ENCODE data around the gene SPAST. TPM values are rescaled to one million over a fixed set of nuclear protein-coding genes. Genes with fewer than 3 reads are reported as not detected.
"Not testable (repeated sequence)": the region's sequence is repeated elsewhere in the genome, so short reads cannot be mapped to it uniquely, and the experiment has no call there.

The SPAST gene, protein sequence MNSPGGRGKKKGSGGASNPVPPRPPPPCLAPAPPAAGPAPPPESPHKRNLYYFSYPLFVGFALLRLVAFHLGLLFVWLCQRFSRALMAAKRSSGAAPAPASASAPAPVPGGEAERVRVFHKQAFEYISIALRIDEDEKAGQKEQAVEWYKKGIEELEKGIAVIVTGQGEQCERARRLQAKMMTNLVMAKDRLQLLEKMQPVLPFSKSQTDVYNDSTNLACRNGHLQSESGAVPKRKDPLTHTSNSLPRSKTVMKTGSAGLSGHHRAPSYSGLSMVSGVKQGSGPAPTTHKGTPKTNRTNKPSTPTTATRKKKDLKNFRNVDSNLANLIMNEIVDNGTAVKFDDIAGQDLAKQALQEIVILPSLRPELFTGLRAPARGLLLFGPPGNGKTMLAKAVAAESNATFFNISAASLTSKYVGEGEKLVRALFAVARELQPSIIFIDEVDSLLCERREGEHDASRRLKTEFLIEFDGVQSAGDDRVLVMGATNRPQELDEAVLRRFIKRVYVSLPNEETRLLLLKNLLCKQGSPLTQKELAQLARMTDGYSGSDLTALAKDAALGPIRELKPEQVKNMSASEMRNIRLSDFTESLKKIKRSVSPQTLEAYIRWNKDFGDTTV
- 10 to 100 TPM; 18.8 to 19.2 TPM for total RNA-seq

DNA sequence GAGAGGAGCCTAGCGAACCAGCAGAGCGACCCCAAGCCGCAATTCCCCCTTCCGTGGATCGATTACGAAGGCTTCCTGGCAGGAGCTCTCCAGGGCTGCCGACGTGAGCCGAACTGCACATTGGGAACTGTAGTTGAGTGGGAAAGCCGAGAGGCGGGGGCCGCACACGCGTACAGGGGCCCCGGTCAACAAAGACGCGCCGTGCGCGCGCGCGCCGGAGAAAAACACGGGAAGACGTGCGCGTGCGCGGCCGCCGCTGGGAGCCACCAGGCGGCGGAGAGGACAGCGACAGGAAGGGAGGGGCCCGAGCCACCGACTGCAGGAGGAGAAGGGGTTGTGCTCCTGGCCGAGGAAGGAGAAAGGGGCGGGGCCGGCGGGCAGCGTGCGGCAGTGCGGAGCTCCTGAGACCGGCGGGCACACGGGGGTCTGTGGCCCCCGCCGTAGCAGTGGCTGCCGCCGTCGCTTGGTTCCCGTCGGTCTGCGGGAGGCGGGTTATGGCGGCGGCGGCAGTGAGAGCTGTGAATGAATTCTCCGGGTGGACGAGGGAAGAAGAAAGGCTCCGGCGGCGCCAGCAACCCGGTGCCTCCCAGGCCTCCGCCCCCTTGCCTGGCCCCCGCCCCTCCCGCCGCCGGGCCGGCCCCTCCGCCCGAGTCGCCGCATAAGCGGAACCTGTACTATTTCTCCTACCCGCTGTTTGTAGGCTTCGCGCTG, at the start of gene SPAST:
TSS of gene SPAST (plus strand) at position 247 of the 711 bp plus-strand sequence. CDS start at position 523, 276 bp downstream.
- Mint-ChIP-seq H3K4me3 (peak within 1 kb of the TSS; percentile 98), H3K27me3 (peaks cover 4% of the 10 kb centered on the region), H3K4me1 (peaks cover 22% of the 10 kb centered on the region), H3K36me3 (peaks cover 1% of the 10 kb centered on the region), H3K27ac (peak within 1 kb of the TSS; percentile 92), H3K9me3 (no peaks in the 10 kb centered on the region)
- DNase-seq, result peak; percentile 96
- ATAC-seq (ENCODE audit: low read depth), result peak; percentile 95
- POLR2A ChIA-PET, result interaction anchor here (0.5 to 3.5 kb wide), 11 partner anchors 18 to 252 kb away, joined by 3 to 50 read pairs (median 5); partner anchors contain the start of genes DPY30 and SLC30A6

- H3K4me1 Mint-ChIP-seq; DNase-seq; H3K27ac Mint-ChIP-seq; H3K27me3 Mint-ChIP-seq; H3K4me3 Mint-ChIP-seq; H3K9me3 Mint-ChIP-seq; POLR2A ChIA-PET; H3K36me3 Mint-ChIP-seq; ATAC-seq (ENCODE audit: low read depth): not testable (repeated sequence)
These were observed 44.4 kb upstream of the SPAST start for GRCh38 chr2:32018789-32019482.

DNA sequence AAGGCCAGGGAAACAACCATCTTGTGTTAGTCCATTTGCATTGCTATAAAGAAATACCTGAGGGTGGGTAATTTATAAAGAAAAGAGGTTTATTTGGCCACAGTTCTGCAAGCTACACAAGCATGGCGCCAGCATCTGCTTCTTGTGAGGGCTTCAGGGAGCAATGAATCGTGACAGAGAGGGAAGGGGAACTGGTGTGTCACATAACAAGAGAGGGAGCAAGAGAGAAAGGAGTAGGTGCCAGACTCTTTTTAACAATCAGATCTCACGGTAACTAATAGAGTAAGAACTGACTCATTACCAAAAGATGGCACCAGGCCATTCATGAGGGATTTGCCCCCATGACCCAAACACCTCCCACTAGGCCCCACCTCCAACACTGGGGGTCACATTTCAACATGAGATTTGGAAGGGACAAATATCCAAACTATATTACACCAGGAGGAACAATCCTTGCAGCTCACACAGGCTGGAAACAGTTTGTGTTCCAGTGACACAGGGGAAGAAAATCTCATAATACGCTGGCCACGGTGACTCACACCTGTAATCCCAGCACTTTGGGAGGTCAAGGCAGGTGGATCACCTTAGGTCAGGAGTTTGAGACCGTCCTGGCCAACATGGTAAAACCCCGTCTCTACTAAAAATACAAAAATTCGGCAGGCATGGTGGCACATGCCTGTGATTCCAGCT, 29.0 kb upstream of the SPAST start:
- H3K4me1 Mint-ChIP-seq, result peaks cover 17% of the 10 kb centered on the region
- H3K4me3 Mint-ChIP-seq; H3K27ac Mint-ChIP-seq; ATAC-seq (ENCODE audit: low read depth); H3K27me3 Mint-ChIP-seq; H3K9me3 Mint-ChIP-seq; POLR2A ChIA-PET; DNase-seq: not testable (repeated sequence)
- H3K36me3 Mint-ChIP-seq, result peaks cover 16% of the 10 kb centered on the region

DNA sequence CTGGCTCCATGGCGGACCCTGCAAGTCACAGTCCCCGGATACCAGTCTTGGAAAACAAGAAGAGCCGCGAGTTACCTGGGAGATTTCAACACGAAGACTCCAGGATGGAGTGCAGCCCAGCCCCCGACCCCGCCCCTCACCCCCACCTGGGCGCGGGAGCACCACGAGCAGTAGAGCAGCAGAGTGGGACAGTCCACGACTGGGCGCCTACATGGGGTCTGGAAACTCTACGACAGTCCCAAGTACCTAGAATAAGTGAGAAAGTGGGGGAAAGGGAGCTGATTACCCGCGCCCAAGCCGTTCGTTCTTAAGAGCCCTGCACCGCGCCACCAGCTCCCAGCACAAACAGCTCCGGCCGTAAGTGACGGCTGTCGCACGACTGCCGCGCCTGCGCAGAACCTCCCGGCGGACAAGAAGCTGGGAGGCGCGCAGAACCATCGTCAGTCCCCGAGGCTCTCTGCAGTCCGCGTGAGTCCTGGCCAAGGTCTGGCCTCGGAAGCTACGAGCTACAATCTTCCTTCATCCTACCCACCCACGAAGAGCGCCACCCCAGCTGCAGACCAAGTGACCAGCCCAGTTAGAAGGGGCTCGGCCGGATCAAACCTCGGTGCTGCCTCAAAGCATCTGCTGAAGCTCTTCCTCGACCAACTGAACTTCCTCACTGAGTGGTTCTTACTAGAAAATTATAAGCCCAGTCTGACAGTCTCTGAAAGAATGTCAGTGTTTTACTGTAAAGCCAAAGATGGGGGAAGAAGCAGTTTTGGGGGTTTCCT, 23.7 kb upstream of the SPAST start, which contains the start of gene DPY30:
TSS of gene DPY30 (minus strand) at position 359 of the 773 bp plus-strand sequence. CDS start at position 10, 349 bp downstream.
- POLR2A ChIA-PET, result interaction anchor here (0.5 to 4.1 kb wide), 19 partner anchors 11 to 588 kb away, joined by 3 to 50 read pairs (median 4); partner anchors contain the start of genes MEMO1, SPAST and TTC27
- Mint-ChIP-seq H3K4me3 (peak within 1 kb of the TSS; percentile 94), H3K36me3 (no peaks in the 10 kb centered on the region), H3K27ac (peak within 1 kb of the TSS; percentile 96), H3K9me3 (no peaks in the 10 kb centered on the region), H3K27me3 (no peaks in the 10 kb centered on the region), H3K4me1 (peaks cover 10% of the 10 kb centered on the region)
- DNase-seq, result peak; percentile 92
- ATAC-seq (ENCODE audit: low read depth), result peak; percentile 94

- Mint-ChIP-seq H3K36me3 (no peaks in the 10 kb centered on the region), H3K4me1 (peaks cover 10% of the 10 kb centered on the region), H3K9me3 (no peaks in the 10 kb centered on the region), H3K27me3 (no peaks in the 10 kb centered on the region), H3K27ac (no peak overlapping the region), H3K4me3 (no peak overlapping the region)
- no peak for DNase-seq
- POLR2A ChIA-PET, result interaction anchor here (1.3 kb wide), 1 partner anchor 20 kb away, joined by 3 read pairs; the partner anchor contains the start of gene SPAST
- ATAC-seq (ENCODE audit: low read depth), result no peak
These were observed 19.8 kb upstream of the SPAST start for GRCh38 chr2:32043561-32043960.

GRCh38 chr2:32051836-32052439, 11.4 kb upstream of the SPAST start:
- no peaks in the 10 kb centered on the region for H3K27me3 Mint-ChIP-seq
- POLR2A ChIA-PET, result no interaction called here
- DNase-seq (no peak), ATAC-seq (ENCODE audit: low read depth) (no peak)
- no peaks in the 10 kb centered on the region for H3K9me3 Mint-ChIP-seq
- no peaks in the 10 kb centered on the region for H3K4me1 Mint-ChIP-seq
- no peaks in the 10 kb centered on the region for H3K36me3 Mint-ChIP-seq
- no peak overlapping the region for H3K4me3 Mint-ChIP-seq
- H3K27ac Mint-ChIP-seq, result no peak overlapping the region

GRCh38 chr2:32054583-32054982, 8.8 kb upstream of the SPAST start:
- not testable (repeated sequence) for DNase-seq; H3K4me3 Mint-ChIP-seq; H3K9me3 Mint-ChIP-seq; H3K36me3 Mint-ChIP-seq; H3K4me1 Mint-ChIP-seq; H3K27ac Mint-ChIP-seq; H3K27me3 Mint-ChIP-seq; ATAC-seq (ENCODE audit: low read depth)
- POLR2A ChIA-PET, result interaction anchor here (1.5 kb wide), 1 partner anchor 15 kb away, joined by 4 read pairs; the partner anchor contains the start of gene DPY30

- H3K27ac Mint-ChIP-seq, result no peak overlapping the region
- H3K27me3 Mint-ChIP-seq, result peaks cover 4% of the 10 kb centered on the region
- no peaks in the 10 kb centered on the region for H3K36me3 Mint-ChIP-seq
- POLR2A ChIA-PET, result interaction anchor here (1.3 kb wide), 1 partner anchor 18 kb away, joined by 5 read pairs; the partner anchor contains the start of gene DPY30
- ATAC-seq (ENCODE audit: low read depth) (no peak), DNase-seq (no peak)
- H3K4me1 Mint-ChIP-seq, result peaks cover 9% of the 10 kb centered on the region
- no peak overlapping the region for H3K4me3 Mint-ChIP-seq
- H3K9me3 Mint-ChIP-seq, result no peaks in the 10 kb centered on the region
These were observed 5.2 kb upstream of the SPAST start for GRCh38 chr2:32058130-32058529.

DNA sequence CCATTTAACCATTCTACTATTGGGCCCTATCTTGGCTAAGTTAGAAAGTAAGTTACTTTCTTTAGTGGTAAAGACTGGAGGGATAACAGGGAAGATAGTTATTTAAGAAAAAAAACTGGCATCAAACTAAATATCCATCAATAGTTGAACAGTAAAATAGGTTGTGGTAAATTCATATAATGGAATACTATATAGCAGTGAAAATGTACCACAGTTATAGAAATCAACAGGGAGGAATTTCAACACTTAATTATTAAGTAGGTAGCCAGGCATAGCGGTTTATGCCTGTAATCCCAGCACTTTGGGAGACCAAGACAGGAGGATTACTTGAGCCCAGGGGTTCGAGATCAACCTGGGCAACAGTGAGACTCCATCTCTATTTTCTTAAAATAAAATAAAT, 3.1 kb upstream of the SPAST start:
- POLR2A ChIA-PET, result no interaction called here
- Mint-ChIP-seq H3K36me3 (no peaks in the 10 kb centered on the region), H3K27me3 (peaks cover 4% of the 10 kb centered on the region), H3K27ac (no peak overlapping the region), H3K4me3 (no peak overlapping the region), H3K9me3 (no peaks in the 10 kb centered on the region), H3K4me1 (peaks cover 14% of the 10 kb centered on the region)
- no peak for DNase-seq
- ATAC-seq (ENCODE audit: low read depth), result no peak

- Mint-ChIP-seq H3K36me3 (no peaks in the 10 kb centered on the region), H3K4me3 (no peak overlapping the region), H3K27ac (no peak overlapping the region), H3K4me1 (peaks cover 22% of the 10 kb centered on the region), H3K27me3 (peaks cover 4% of the 10 kb centered on the region), H3K9me3 (no peaks in the 10 kb centered on the region)
- ATAC-seq (ENCODE audit: low read depth) (no peak), DNase-seq (no peak)
- POLR2A ChIA-PET, result interaction anchor here (3.5 kb wide), 1 partner anchor 22 kb away, joined by 50 read pairs; the partner anchor contains the start of gene DPY30
These were observed 1.9 kb upstream of the SPAST start for GRCh38 chr2:32061430-32061829.

All from activated naive CD8-positive, alpha-beta T cell treated with anti-CD3 and anti-CD28 coated beads, Interleukin-2, amount 10 ng/mL, durations not matched to agents 7 days and 5 days (primary cell).